ENCODE results near the gene CBY3.

GRCh38 chr5:179697993-179698934 lies 17.4 kb upstream of the CBY3 start:
- peak in 1 of 2 donors; percentile 14 for TF ChIP-seq CTCF (IDR thresholded peaks at IDR 0.05)
- TF ChIP-seq EP300 (IDR thresholded peaks at IDR 0.05), result no peak

Measured in suprapubic skin (tissue), 3 donors.